SH-SY5Y (cell line): Measurements from ENCODE around the gene TRPM3.

Experiments
- GATA2 ChIP-seq: IDR thresholded peaks from 2 replicates; pipeline ENCODE4 v1.6.1; 2011; ENCODE audit warnings: mild to moderate bottlenecking, low read depth, low read length
- GATA3 ChIP-seq: IDR thresholded peaks from 2 replicates; pipeline ENCODE4 v1.6.1; 2011; ENCODE audit warnings: low read depth, mild to moderate bottlenecking, low read length, moderate library complexity

DNA sequence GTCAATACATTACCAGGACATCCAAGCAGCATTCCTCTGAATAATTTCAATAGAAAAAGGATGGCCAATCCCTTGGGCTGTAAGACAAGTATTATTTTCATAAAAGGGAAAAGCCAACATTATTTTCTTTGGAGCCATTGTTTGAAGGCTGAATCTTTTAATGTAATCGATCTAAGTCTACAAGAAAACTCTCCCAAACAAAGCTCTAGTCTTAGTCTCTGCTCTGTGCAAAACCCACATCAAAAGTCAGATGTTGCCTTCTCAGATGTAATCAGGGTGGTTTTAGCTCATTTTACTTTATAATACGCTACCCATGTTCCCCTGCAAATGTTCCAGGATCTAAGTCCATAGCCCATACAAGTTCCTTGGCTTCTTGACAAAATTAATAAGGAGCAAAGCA is 325.6 kb downstream of the TRPM3 start:
- TF ChIP-seq GATA2 (no peak), GATA3 (no peak)
